A549 (cell line): ENCODE measurements around the gene GAMT. TPM values are rescaled to one million over a fixed set of nuclear protein-coding genes. Genes with fewer than 3 reads are reported as not detected.

ENCODE experiments used
- ATAC-seq, 2 experiments: fragments of 200-7000 bp in 1 of 2; fragments of >200 bp in 1 of 2; cut with Nextera tagmentation in 1 of 2; cut with Tn5 transposase in 1 of 2; 3 replicates each; pipeline versions ENCODE4 v1.8.0 to v1.9.1; 2018 to 2020; ENCODE audit warnings: mild to moderate bottlenecking in 1 of 2, moderate library complexity in 1 of 2
- CTCF ChIA-PET: fragments of 300-600 bp; sonication (Branson Sonifier 250); formaldehyde crosslinking; extraction: SDS; loops from one replicate; lab custom pipeline; 2021; ENCODE audit warnings: antibody characterized with exemption, inconsistent platforms; lab: Yijun Ruan, JAX
- POLR2A ChIA-PET: fragments of 350-600 bp; formaldehyde crosslinking; extraction: SDS; loops from one replicate; lab custom pipeline; 2021; ENCODE audit warnings: antibody characterized with exemption, inconsistent platforms; lab: Yijun Ruan, JAX
- DNase-seq, 2 experiments: peaks; one replicate each; pipeline versions ENCODE4 v3.0.0 to v3.0.0-alpha.2; 2011 to 2016; ENCODE audit warnings: low read depth in 1 of 2, low spot score in 1 of 2
- FAIRE-seq: peaks from 2 replicates; lab custom pipeline; 2011; peaks lifted over from hg19 to GRCh38; lab: Jason Lieb, UNC
- H3K27ac ChIP-seq, 2 experiments: fragments of >200 bp; sonication (Bioruptor Twin); formaldehyde crosslinking; 3 replicates each; pipeline ENCODE4 v1.5.1; 2016 to 2017
- H3K4me1 ChIP-seq: fragments of >200 bp; sonication (Bioruptor Twin); formaldehyde crosslinking; 3 replicates; pipeline ENCODE4 v1.6.1; 2016
- H3K4me2 ChIP-seq: fragments of >200 bp; sonication (Bioruptor Twin); formaldehyde crosslinking; 3 replicates; pipeline ENCODE4 v1.6.1; 2016
- H3K4me3 ChIP-seq: fragments of >200 bp; sonication (Bioruptor Twin); formaldehyde crosslinking; 3 replicates; pipeline ENCODE4 v1.5.1; 2016
- H3K9me3 ChIP-seq: fragments of >200 bp; sonication (Bioruptor Twin); formaldehyde crosslinking; 3 replicates; pipeline ENCODE4 v1.6.1; 2016
- CBX2 ChIP-seq: fragments of 200-600 bp; sonication (generic); IDR thresholded peaks from 2 replicates; pipeline ENCODE4 v1.6.1; 2016; ENCODE audit warnings: low read depth, mild to moderate bottlenecking, borderline replicate concordance
- CBX8 ChIP-seq: fragments of 200-600 bp; sonication (generic); IDR thresholded peaks from 2 replicates; pipeline ENCODE4 v1.6.1; 2016
- CHD4 ChIP-seq: fragments of 200-600 bp; sonication (generic); IDR thresholded peaks from 2 replicates; pipeline ENCODE4 v1.6.1; 2016; ENCODE audit warnings: antibody characterized with exemption, mild to moderate bottlenecking, borderline replicate concordance
- EP300 ChIP-seq, 2 experiments: fragments of >200 bp; sonication (Bioruptor Twin); formaldehyde crosslinking; IDR thresholded peaks; 2 replicates in 1 of 2; 3 replicates in 1 of 2; pipeline ENCODE4 v1.6.1; 2016 to 2017
- GATA3 ChIP-seq: IDR thresholded peaks from 2 replicates; pipeline ENCODE4 v1.6.1; 2012; ENCODE audit warnings: borderline replicate concordance
- NFE2L2 ChIP-seq: fragments of 150-350 bp; conservative IDR thresholded peaks from 2 replicates; pipeline ENCODE4 v1.6.1; 2014; ENCODE audit warnings: low read length
- NPAS2 ChIP-seq: fragments of 250-450 bp; sonication (Bioruptor Pico); IDR thresholded peaks from 2 replicates; pipeline ENCODE4 v1.8.0; 2022; ENCODE audit warnings: mild to moderate bottlenecking, moderate library complexity, borderline replicate concordance
- NR3C1 ChIP-seq: fragments of >200 bp; sonication (Bioruptor Twin); formaldehyde crosslinking; IDR thresholded peaks from 3 replicates; pipeline ENCODE4 v1.6.1; 2017
- POLR2AphosphoS2 ChIP-seq: conservative IDR thresholded peaks from 2 replicates; pipeline ENCODE4 v1.6.1; 2012; ENCODE audit warnings: low read length, improper control_type of control experiment, inconsistent platforms
- SMC3 ChIP-seq: fragments of >200 bp; sonication (Bioruptor Twin); formaldehyde crosslinking; IDR thresholded peaks from 3 replicates; pipeline ENCODE4 v1.6.1; 2018; ENCODE audit warnings: inconsistent platforms
- TP53 ChIP-seq: fragments of 250-450 bp; sonication (Bioruptor Pico); IDR thresholded peaks from 2 replicates; pipeline ENCODE4 v1.5.0; 2021; ENCODE audit warnings: mild to moderate bottlenecking, moderate library complexity
- ZFP36 ChIP-seq: fragments of 450-650 bp; IDR thresholded peaks from 2 replicates; pipeline ENCODE4 v1.6.1; 2014; ENCODE audit warnings: borderline replicate concordance; ENCODE audit not compliant: partially characterized antibody
- WGBS: methylation state at CpG from one replicate; pipeline ENCODE4 v1.1.6; 2017; ENCODE audit errors: missing lambda C conversion rate; 5-methylcytosine and 5-hydroxymethylcytosine counted together
- polyA plus RNA-seq, 4 experiments: library from polyadenylated mRNA; depleted of rRNA in 3 of 4; stranded (reverse); fragments of >200 nt; fragmentation: RNase III in 1 of 4; extraction: RNeasy Plus Mini Kit Qiagen cat#74134 plus additional on column Dnase treatment in 1 of 4; gene quantifications; 2 replicates in 3 of 4; 3 replicates in 1 of 4; pipeline ENCODE4 v1.2.3, GENCODE V29; 2011 to 2017
- TF ChIP-seq, protein P1 (sequence below): fragments of >200 bp; sonication (Bioruptor Twin); formaldehyde crosslinking; IDR thresholded peaks from 2 replicates; pipeline ENCODE4 v1.6.1; 2016
- TF ChIP-seq, protein P2 (sequence below): fragments of 200-600 bp; sonication (generic); IDR thresholded peaks from 2 replicates; pipeline ENCODE4 v1.6.1; 2016; ENCODE audit warnings: antibody characterized with exemption, mild to moderate bottlenecking, moderate library complexity
- TF ChIP-seq, protein P3 (sequence below): IDR thresholded peaks from 2 replicates; pipeline ENCODE4 v1.6.1; 2012
- TF ChIP-seq, protein P4 (sequence below): fragments of 250-450 bp; sonication (Bioruptor Pico); IDR thresholded peaks from 2 replicates; pipeline ENCODE4 v1.5.0; 2020; ENCODE audit warnings: low read depth, mild to moderate bottlenecking, moderate library complexity
- TF ChIP-seq, protein P5 (sequence below): fragments of >200 bp; sonication (Bioruptor Twin); formaldehyde crosslinking; IDR thresholded peaks from 3 replicates; pipeline ENCODE4 v1.5.1; 2016
- TF ChIP-seq, protein P6 (sequence below): fragments of 250-450 bp; sonication (Bioruptor Pico); IDR thresholded peaks from 2 replicates; pipeline ENCODE4 v1.5.0; 2021; ENCODE audit warnings: mild to moderate bottlenecking, moderate library complexity, borderline replicate concordance

GAMT gene
- polyA plus RNA-seq, 2 of the 4 experiments (the other 2 are of a cell fraction) = 13.6 to 26.0 TPM

DNA sequence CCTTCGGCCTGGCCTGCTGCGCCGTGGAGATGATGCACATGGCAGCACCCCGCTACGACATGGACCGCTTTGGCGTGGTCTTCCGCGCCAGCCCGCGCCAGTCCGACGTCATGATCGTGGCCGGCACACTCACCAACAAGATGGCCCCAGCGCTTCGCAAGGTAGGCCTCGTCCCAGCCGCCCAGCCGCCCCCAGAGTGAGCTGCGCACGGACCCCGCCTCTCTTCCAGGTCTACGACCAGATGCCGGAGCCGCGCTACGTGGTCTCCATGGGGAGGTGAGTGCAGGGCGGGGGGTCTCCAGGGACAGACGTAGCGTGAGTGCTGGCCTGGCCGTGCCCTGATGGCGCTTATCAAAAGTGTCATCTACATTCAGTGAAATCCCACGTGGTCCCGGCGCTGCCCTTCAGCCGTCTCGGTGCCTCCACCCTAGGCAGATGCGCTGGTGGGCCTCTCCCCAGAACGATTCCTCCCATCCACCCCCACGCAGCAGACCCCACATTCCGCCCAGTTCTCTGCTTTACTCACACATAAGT is 10.4 kb downstream of the GAMT start (continued):
- TF ChIP-seq, protein P1, sequence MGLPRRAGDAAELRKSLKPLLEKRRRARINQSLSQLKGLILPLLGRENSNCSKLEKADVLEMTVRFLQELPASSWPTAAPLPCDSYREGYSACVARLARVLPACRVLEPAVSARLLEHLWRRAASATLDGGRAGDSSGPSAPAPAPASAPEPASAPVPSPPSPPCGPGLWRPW = no peak
- TF ChIP-seq NR3C1 (no peak), CHD4 (no peak)

DNA sequence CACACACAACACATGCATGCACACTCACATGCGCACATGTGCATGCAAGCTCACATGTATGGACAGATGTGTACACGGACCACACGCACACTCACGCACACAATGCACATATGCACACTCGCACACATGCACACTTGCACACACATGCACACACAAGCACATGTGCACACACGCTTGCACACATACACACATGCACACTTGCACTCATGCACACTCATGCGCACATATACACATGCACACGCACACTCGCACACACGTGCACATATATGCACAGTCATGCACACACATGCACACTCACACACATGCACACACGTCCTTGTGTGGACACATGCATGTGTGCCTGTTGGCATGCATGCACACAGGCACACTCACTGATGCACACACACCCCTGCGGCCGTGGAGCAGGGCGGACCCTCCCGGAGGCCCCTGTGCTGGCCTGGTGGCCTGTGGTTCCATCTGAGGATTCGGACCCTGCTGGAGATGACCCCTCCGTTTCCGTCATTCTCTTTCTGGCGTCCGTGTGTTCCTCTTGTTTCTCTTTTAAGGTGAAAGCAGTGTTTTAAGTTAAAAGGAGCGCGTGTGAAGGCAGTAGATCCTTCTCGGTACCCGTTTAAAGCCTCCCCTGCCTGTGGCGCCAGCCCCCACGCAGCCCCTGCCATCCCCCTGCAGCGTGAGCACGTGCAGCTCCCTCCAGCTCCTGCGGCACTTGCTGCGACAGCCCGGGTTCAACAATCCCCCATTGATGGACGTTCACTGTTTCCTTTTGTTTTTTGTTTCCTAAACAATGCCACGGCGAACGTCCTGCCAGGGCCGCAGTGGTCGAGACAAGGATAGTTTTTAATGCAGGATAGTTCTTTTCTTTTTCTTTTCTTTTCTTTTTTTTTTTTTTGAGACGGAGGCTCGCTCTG is 12.1 kb downstream of the GAMT start:
- ATAC-seq = no peak
- no peak overlapping the region for H3K4me2 ChIP-seq
- DNase-seq = no peak
- ChIA-PET CTCF (no interaction called here), POLR2A (no interaction called here)
- WGBS = 92% methylated on average over 39 of the region's 39 CpGs
- no peak for FAIRE-seq
- no peak overlapping the region for H3K27ac ChIP-seq
- TF ChIP-seq NFE2L2 (peak; percentile 55), TP53 (CRISPR knock-in tag) (no peak)
- peaks cover 4% of the 10 kb centered on the region; the same call in 1 of the 3 replicates for H3K4me1 ChIP-seq
- no peak overlapping the region for H3K4me3 ChIP-seq
- no peaks in the 10 kb centered on the region for H3K9me3 ChIP-seq

DNA sequence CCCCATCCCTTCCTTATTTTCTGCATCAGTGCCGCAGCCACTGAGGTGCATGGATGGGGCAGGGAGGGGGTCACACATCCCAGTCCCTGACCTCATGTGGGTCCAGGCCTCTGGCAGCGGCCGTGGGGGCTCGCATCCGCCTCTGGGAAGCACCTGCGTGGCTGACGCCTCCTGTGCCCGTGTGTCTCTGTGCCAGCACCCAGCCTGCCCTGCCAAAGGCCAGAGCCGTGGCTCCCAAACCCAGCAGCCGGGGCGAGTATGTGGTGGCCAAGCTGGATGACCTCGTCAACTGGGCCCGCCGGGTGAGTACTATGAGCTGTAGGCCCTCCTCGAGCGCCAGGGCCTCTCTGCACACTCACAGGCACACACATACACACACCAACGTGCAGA is 12.7 kb downstream of the GAMT start:
- ATAC-seq (no peak), FAIRE-seq (no peak), DNase-seq (no peak)
- Histone ChIP-seq H3K9me3 (no peaks in the 10 kb centered on the region), H3K4me2 (no peak overlapping the region), H3K4me1 (peaks cover 4% of the 10 kb centered on the region; the same call in 1 of the 3 replicates), H3K27ac (no peak overlapping the region), H3K4me3 (no peak overlapping the region)
- WGBS = 96% methylated on average over 15 of the region's 17 CpGs
- POLR2A ChIA-PET = no interaction called here
- TF ChIP-seq, protein P2, sequence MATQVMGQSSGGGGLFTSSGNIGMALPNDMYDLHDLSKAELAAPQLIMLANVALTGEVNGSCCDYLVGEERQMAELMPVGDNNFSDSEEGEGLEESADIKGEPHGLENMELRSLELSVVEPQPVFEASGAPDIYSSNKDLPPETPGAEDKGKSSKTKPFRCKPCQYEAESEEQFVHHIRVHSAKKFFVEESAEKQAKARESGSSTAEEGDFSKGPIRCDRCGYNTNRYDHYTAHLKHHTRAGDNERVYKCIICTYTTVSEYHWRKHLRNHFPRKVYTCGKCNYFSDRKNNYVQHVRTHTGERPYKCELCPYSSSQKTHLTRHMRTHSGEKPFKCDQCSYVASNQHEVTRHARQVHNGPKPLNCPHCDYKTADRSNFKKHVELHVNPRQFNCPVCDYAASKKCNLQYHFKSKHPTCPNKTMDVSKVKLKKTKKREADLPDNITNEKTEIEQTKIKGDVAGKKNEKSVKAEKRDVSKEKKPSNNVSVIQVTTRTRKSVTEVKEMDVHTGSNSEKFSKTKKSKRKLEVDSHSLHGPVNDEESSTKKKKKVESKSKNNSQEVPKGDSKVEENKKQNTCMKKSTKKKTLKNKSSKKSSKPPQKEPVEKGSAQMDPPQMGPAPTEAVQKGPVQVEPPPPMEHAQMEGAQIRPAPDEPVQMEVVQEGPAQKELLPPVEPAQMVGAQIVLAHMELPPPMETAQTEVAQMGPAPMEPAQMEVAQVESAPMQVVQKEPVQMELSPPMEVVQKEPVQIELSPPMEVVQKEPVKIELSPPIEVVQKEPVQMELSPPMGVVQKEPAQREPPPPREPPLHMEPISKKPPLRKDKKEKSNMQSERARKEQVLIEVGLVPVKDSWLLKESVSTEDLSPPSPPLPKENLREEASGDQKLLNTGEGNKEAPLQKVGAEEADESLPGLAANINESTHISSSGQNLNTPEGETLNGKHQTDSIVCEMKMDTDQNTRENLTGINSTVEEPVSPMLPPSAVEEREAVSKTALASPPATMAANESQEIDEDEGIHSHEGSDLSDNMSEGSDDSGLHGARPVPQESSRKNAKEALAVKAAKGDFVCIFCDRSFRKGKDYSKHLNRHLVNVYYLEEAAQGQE = no peak
- no peak for TF ChIP-seq ZFP36
- TF ChIP-seq NPAS2 = no peak
- TF ChIP-seq, protein P3, sequence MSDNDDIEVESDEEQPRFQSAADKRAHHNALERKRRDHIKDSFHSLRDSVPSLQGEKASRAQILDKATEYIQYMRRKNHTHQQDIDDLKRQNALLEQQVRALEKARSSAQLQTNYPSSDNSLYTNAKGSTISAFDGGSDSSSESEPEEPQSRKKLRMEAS = no peak
- no peak for TF ChIP-seq POLR2AphosphoS2
- TF ChIP-seq, protein P4, sequence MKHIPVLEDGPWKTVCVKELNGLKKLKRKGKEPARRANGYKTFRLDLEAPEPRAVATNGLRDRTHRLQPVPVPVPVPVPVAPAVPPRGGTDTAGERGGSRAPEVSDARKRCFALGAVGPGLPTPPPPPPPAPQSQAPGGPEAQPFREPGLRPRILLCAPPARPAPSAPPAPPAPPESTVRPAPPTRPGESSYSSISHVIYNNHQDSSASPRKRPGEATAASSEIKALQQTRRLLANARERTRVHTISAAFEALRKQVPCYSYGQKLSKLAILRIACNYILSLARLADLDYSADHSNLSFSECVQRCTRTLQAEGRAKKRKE (CRISPR knock-in tag) = no peak
- TF ChIP-seq CBX2 = no peak
- TF ChIP-seq CBX8 = no peak
- TF ChIP-seq GATA3 = no peak
- TF ChIP-seq SMC3 = no peak
- no peak for TF ChIP-seq EP300 (IDR thresholded peaks at IDR 0.05)
- TF ChIP-seq, protein P5, sequence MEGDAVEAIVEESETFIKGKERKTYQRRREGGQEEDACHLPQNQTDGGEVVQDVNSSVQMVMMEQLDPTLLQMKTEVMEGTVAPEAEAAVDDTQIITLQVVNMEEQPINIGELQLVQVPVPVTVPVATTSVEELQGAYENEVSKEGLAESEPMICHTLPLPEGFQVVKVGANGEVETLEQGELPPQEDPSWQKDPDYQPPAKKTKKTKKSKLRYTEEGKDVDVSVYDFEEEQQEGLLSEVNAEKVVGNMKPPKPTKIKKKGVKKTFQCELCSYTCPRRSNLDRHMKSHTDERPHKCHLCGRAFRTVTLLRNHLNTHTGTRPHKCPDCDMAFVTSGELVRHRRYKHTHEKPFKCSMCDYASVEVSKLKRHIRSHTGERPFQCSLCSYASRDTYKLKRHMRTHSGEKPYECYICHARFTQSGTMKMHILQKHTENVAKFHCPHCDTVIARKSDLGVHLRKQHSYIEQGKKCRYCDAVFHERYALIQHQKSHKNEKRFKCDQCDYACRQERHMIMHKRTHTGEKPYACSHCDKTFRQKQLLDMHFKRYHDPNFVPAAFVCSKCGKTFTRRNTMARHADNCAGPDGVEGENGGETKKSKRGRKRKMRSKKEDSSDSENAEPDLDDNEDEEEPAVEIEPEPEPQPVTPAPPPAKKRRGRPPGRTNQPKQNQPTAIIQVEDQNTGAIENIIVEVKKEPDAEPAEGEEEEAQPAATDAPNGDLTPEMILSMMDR = no peak
- TF ChIP-seq, protein P6, sequence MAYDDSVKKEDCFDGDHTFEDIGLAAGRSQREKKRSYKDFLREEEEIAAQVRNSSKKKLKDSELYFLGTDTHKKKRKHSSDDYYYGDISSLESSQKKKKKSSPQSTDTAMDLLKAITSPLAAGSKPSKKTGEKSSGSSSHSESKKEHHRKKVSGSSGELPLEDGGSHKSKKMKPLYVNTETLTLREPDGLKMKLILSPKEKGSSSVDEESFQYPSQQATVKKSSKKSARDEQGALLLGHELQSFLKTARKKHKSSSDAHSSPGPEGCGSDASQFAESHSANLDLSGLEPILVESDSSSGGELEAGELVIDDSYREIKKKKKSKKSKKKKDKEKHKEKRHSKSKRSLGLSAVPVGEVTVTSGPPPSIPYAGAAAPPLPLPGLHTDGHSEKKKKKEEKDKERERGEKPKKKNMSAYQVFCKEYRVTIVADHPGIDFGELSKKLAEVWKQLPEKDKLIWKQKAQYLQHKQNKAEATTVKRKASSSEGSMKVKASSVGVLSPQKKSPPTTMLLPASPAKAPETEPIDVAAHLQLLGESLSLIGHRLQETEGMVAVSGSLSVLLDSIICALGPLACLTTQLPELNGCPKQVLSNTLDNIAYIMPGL = no peak
- CTCF ChIA-PET = no interaction called here
